Measurements from ENCODE around the gene PITX2. TPM values are rescaled to one million over a fixed set of nuclear protein-coding genes. Genes with fewer than 3 reads are reported as not detected.

Gene PITX2
- total RNA-seq, 1 donor from 2014 or later = 1.3 TPM

DNA sequence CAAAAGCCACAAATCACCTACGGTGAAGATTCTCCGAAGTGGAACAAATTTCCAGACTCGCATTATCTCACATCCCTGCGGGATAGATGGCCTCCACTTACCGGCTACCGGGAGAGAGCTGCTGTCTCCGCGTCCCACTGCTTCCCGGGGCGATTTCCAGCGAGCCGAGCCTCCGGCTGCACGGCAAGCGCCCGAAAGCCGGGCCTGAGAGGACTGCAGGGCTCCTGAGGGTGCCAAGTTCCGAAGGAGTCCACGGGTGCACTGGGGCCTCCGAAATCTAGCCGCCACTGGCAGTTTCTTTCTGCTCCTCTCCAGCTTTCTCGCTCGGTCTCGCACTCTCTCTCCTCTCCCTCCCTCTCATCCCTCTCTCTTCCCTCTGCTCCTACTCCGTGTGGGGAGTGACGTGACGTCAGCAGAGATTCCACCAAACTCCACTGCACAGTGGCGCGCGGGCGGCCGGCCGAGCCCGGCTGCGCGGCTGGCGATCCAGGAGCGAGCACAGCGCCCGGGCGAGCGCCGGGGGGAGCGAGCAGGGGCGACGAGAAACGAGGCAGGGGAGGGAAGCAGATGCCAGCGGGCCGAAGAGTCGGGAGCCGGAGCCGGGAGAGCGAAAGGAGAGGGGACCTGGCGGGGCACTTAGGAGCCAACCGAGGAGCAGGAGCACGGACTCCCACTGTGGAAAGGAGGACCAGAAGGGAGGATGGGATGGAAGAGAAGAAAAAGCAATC, 14.0 kb upstream of the PITX2 start:
- H3K4me3 Mint-ChIP-seq (ENCODE audit: unreplicated experiment) = peak overlapping the region; percentile 79
- H3K36me3 Mint-ChIP-seq (ENCODE audit: unreplicated experiment) = no peaks in the 10 kb centered on the region
- no peak overlapping the region for H3K27ac Mint-ChIP-seq (ENCODE audit: unreplicated experiment)
- TF ChIP-seq, protein P1, sequence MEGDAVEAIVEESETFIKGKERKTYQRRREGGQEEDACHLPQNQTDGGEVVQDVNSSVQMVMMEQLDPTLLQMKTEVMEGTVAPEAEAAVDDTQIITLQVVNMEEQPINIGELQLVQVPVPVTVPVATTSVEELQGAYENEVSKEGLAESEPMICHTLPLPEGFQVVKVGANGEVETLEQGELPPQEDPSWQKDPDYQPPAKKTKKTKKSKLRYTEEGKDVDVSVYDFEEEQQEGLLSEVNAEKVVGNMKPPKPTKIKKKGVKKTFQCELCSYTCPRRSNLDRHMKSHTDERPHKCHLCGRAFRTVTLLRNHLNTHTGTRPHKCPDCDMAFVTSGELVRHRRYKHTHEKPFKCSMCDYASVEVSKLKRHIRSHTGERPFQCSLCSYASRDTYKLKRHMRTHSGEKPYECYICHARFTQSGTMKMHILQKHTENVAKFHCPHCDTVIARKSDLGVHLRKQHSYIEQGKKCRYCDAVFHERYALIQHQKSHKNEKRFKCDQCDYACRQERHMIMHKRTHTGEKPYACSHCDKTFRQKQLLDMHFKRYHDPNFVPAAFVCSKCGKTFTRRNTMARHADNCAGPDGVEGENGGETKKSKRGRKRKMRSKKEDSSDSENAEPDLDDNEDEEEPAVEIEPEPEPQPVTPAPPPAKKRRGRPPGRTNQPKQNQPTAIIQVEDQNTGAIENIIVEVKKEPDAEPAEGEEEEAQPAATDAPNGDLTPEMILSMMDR (IDR thresholded peaks at IDR 0.05; ENCODE audit: partially characterized antibody, unreplicated experiment) = no peak
- H3K27me3 Mint-ChIP-seq (ENCODE audit: unreplicated experiment) = peaks cover 35% of the 10 kb centered on the region
- H3K9me3 Mint-ChIP-seq (ENCODE audit: unreplicated experiment) = peaks cover 9% of the 10 kb centered on the region
- DNase-seq = peak; percentile 46
- H3K4me1 Mint-ChIP-seq (ENCODE audit: low read depth, unreplicated experiment) = peaks cover 27% of the 10 kb centered on the region

DNA sequence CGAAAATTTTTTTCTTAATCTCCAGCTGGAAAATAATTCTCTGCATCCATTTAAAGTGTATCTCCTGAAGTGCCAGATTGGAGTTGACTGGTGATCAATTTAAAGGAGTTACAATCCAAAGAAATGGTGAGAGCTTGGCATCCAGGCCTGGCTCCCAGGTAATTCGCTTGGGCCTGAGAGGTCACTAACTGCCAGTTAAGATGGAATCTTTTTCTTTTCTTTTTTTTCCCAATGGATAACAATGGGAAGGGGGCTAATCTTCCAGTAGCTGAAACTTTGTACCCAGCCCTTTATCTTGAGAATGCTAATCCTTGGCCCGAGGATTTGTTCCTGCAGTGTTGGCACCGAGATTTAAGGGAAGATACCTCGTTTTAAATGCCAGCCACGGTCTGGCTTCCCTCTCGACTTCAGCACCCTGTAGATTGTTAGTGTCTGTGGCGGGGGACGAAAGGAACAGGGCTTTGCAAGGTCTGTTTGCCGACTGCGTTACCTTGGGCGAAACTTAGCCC, 13.3 kb upstream of the PITX2 start:
- Mint-ChIP-seq H3K9me3 (ENCODE audit: unreplicated experiment) (peaks cover 9% of the 10 kb centered on the region), H3K27me3 (ENCODE audit: unreplicated experiment) (peaks cover 38% of the 10 kb centered on the region), H3K4me1 (ENCODE audit: low read depth, unreplicated experiment) (peaks cover 25% of the 10 kb centered on the region), H3K27ac (ENCODE audit: unreplicated experiment) (no peak overlapping the region), H3K36me3 (ENCODE audit: unreplicated experiment) (no peaks in the 10 kb centered on the region), H3K4me3 (ENCODE audit: unreplicated experiment) (peak overlapping the region; percentile 79)
- no peak for DNase-seq
- TF ChIP-seq, protein P1 (IDR thresholded peaks at IDR 0.05; ENCODE audit: partially characterized antibody, unreplicated experiment) = no peak

DNA sequence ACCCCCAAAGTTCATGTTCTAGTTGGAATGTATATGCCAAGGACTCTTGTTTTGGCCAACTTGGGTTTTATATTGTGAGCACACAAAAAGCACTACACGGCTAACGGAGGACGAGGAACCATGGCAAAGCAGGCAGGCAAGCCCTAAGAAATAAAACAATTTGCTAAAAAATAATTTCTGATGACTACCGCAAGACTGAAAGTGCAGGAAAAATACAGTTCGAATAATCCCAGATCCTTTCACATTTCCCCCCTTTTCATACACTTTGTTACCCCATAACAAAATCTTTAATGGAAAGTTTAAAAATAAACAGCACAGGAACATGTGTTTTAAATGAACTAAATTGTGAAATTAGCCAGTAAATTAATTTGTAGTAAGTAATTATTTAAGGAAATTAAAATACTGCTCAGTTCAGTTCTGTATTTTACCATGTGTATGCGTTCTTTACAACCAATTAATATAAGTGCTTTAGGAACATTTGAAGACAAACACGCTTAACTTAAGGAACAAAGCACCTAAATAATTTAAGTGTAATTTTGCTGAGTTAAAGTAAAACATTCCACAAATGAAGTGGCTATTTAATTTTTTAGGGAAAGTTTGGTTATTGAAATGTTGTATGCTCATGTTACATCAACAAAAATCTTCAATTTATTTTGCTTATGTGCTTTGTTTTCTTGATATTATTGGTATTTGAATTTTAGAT, 12.4 kb upstream of the PITX2 start:
- Mint-ChIP-seq H3K36me3 (ENCODE audit: unreplicated experiment) (no peaks in the 10 kb centered on the region), H3K4me1 (ENCODE audit: low read depth, unreplicated experiment) (peaks cover 27% of the 10 kb centered on the region), H3K9me3 (ENCODE audit: unreplicated experiment) (peaks cover 9% of the 10 kb centered on the region), H3K4me3 (ENCODE audit: unreplicated experiment) (no peak overlapping the region), H3K27ac (ENCODE audit: unreplicated experiment) (no peak overlapping the region), H3K27me3 (ENCODE audit: unreplicated experiment) (peaks cover 38% of the 10 kb centered on the region)
- TF ChIP-seq, protein P1 (IDR thresholded peaks at IDR 0.05; ENCODE audit: partially characterized antibody, unreplicated experiment) = no peak
- DNase-seq = no peak

DNA sequence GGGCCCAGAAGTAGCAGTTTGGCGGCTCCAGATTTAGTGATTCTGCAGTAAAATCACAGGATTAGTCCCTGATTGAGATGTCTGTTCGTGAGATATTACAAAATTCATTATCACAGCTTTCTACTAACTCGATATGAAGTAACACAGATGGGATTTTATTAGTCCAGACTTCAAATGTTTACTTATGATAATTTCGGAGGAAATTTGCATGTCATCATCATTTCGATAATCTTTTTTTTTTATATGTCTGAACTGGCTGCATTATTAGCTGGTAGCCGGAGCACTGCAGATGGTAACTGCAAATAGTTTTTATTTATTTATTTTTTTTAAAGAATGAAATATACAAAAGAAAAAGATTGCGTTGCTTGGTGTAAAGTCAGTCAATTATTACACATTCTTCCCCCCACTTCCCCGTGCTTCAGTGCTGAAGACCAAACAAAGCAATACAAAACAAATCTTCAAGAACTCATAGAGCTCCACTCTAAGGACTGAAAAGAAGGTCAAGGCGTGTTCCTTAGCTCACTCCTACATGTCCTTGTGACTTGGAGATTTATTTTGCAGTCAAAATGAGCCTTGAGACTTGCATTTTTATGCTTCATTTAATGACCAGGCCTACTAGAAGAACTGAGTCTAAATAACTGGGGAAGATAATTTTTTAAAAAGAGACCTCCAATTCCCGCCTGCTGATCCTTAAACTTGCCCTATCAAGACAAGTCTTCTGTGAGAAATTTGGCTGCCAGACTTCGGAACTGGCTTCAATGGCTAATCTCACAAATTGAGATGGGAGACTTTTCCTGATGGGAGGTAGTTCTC, 11.7 kb upstream of the PITX2 start:
- Mint-ChIP-seq H3K4me1 (ENCODE audit: low read depth, unreplicated experiment) (peaks cover 23% of the 10 kb centered on the region), H3K27me3 (ENCODE audit: unreplicated experiment) (peaks cover 34% of the 10 kb centered on the region), H3K27ac (ENCODE audit: unreplicated experiment) (no peak overlapping the region), H3K9me3 (ENCODE audit: unreplicated experiment) (peaks cover 8% of the 10 kb centered on the region), H3K36me3 (ENCODE audit: unreplicated experiment) (no peaks in the 10 kb centered on the region), H3K4me3 (ENCODE audit: unreplicated experiment) (no peak overlapping the region)
- TF ChIP-seq, protein P1 (IDR thresholded peaks at IDR 0.05; ENCODE audit: partially characterized antibody, unreplicated experiment) = no peak
- no peak for DNase-seq
